HG03045 (cell line): ENCODE data around the gene GGTA1.
"Not testable (repeated sequence)": the region's sequence is repeated elsewhere in the genome, so short reads cannot be mapped to it uniquely, and the experiment has no call there.

Source experiments
- ATAC-seq: cut with Tn5 transposase; IDR thresholded peaks from one replicate; pipeline ENCODE4 v1.9.1; 2021; ENCODE audit warnings: mild to moderate bottlenecking, moderate library complexity; ENCODE audit not compliant: unreplicated experiment

GGTA1 gene

DNA sequence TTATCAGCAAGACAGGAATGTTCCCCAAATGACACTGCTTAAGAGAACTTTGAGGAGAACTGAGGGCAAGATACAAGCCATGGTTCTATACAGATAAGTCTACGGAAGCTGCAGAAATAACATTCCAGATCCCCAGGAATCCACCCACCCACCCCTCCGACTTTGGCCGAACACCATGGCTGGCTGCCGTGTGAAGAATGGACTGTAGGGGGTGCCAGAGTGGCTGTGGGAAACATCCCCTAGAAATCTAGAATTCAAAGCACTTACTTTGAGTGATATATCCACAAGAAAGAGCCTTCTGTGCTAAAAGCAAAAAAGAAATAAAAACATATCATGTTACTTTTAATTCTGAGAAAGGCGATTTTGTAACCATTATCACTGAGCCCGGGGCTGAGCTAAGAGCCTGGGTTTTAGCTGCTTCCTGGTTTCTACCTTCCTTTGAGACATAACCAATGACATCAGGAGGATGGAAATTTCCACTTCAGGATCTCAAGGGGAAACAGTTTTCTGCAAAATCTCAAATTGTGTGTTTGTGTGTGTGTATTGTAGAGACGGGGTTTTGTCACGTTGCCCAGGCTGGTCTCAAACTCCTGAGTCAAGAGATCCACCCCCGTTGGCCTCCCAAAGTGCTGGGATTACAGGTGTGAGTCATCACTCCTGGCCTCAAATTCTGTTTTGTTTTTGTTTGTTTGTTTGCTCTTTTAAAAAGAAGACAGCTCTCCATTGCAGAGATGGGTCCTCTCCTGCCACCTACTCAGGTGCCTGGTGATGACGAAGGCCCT lies 36.4 kb downstream of the GGTA1 start:
- no peak for ATAC-seq

DNA sequence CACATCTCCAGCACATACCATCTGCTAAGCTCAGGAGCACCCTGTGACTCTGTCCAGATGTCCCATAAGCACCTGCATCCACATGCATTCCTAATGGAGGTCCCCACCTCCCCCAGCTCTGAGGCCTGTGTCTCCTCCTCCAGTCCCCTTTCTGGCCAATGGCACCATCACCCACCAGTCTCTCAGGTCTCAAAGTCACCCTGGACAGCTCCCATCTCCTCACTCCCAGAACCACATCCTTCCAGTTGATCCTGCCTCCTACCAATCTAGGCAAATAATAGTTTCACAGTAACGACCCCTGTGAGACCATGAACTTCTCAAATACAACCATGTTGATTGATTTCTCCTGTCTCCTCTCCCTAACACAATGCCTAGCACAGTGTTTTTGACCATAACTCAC lies 40.1 kb downstream of the GGTA1 start:
- no peak for ATAC-seq

DNA sequence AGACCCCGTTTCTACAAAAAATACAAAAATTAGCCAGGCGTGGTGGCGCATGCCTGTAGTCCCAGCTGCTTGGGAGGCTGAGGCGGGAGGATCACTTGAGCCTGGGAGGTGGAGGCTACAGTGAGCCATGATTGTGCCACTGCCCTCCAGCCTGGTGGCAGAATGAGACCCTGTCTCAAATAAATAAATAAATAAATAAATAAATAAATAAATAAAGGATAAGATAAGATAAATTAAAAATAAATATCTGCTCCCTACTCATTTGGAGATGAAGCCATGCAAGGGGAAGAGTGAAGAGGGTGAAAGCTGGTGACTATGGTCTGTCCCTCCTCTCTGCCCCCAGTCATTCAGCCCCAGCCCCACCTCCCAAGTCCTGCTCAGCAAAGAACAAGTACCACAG lies 41.2 kb downstream of the GGTA1 start:
- not testable (repeated sequence) for ATAC-seq

DNA sequence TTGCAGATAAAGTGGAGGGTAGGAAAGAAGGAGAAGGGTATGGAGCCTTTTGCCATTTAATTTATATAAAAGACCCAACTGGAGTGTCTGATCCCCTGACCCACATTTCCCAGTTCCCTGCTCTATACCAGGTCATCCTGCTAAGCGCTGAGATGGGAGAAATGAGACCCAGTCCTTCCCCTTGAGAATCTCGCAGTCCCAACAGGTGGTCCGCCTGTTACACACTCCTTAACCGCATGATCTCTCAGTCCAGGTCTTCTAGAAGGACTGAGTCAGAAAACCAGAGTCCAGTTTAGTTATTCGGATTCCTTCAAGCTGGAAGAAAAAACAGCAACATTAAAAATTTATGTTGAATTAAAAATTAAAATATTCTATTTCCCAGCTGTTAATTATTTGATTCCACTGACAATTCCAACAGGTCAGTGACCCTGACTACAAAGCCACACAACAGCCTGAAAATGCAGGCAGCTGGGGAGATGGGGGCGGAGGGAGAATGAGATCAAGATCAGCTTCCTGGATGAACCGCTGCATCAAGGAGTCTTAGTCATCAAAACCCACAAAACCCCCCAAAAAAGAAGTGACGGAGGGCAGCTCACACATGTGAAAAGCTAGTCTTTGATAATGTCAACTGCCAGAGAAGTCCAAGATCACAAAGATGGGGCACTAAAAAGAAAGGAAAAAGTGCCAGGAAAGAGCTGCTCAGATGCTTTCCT lies 44.0 kb downstream of the GGTA1 start:
- ATAC-seq: no peak

DNA sequence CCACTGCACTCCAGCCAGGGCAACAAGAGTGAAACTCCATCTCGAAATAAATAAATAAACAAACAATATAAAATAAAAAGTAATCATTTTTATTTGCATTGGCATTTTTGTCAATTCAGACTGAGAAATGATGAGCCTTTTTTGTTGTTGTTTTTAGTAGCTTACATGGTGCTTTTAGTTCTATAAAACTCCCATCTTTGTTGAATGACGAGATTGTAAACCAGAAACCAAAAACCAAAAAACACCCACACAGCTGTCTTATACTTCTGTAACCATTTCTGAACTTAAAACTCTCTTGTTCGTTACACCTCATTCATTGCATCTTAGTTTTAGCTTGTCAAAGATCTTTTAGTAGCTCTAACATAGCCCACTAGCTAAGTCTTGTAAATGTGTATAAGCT lies 44.7 kb downstream of the GGTA1 start:
- ATAC-seq: no peak

DNA sequence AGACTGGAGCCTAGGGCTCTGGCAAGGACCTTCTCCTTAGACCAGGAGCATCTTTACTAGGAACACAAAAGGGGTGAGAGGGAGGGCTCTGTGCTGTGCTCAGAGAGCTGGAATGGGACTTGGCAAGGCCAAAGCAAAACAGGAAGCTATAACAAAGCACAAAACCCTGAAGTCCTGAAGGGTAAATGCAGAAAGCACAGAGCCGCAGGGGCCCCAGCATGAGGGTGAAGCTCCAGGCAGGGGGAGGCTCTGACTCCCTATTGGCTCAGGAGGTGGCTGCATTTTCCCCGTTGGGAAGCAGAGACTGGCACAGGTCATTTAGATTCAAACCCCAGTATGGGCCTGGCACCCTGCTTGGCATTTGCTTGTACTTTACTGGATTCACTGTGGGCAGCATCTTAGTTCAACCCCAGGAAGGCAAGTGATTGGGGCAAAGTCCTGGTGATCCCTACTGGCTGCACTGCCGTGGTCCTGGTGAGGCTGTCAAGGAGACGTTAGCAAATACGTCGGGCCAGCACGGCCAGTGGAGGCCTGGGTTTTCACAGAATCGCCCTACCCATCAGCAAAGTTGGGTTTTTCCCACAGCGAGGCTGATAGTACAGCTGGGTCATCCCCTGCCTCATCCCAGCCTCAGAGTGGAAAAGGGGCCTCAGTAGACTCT lies 46.3 kb downstream of the GGTA1 start:
- no peak for ATAC-seq

DNA sequence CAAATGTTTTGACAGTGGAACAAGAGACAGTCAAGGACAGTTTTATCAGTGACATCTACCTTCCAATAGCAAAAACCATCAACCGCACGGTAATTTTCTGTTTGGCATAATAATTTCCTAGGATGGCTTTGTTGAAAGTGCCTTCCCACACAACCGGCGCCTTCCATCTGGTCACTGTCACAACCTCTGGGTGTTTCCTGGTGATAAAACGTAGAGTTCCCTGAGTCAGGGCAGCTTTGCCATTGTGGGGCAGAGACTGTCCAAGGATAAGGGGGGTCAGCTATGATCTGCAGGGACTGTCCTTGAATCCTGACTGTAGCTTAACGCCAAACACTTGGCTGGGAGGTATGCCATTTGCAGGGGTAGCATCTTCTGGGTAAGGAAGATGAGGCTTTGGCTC lies 47.6 kb downstream of the GGTA1 start:
- ATAC-seq: no peak

DNA sequence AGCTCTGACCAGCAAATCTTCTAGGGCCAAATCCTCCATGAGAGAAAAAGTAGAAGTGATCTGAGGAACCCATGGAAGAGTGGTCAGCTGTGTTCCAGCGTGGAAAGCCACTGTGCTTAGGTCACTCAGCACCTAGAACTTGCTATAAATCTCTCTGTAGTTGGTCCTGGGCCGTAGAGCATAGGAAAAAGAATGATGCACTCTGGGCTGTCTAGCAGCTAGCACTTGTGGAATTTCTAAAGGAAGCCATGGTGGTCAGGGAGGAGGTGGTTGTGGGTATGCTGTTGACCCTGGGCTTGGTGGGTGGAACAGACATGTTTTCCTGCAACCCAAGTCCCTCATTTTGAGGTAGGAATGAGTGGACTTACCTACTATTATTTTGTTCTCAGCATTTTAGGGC lies 48.1 kb downstream of the GGTA1 start:
- ATAC-seq: no peak

DNA sequence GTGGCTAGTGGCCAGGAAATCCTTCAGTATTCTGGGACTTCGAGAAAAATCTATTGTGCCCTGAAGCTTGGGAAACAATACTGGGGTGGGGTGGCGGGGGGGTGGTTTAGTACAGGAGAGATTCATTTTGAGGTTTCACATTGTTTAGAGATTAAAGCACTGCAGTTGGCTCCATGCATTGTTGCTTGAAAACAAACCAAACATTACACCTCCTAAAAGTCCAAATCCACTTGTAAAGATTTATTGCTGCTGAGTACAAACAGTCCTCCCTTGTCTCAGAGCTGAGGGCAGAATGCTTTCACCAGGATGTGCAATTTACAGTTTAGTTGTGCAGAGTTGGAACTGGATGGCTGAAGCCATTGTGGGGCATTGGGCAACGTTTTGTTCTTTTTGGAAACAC lies 49.4 kb downstream of the GGTA1 start:
- no peak for ATAC-seq

DNA sequence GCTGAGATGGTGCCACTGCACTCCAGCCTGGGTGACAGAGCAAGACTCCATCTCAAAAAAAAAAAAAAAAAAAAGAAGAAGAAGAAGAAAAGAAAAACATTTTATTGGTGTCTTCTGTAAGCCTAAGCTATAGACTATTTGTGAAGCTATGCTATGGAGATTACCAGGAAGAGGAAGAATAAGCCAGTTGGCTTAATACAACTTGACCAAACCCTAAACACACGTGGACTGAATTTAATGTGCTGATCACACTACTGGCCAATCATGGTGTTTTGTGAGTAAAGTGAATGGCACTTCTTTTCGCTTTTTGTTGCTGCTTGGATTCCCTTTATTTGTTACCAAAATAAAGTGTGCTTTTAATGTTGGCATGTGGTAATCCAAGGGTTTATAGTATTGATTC lies 49.9 kb downstream of the GGTA1 start:
- ATAC-seq: no peak

DNA sequence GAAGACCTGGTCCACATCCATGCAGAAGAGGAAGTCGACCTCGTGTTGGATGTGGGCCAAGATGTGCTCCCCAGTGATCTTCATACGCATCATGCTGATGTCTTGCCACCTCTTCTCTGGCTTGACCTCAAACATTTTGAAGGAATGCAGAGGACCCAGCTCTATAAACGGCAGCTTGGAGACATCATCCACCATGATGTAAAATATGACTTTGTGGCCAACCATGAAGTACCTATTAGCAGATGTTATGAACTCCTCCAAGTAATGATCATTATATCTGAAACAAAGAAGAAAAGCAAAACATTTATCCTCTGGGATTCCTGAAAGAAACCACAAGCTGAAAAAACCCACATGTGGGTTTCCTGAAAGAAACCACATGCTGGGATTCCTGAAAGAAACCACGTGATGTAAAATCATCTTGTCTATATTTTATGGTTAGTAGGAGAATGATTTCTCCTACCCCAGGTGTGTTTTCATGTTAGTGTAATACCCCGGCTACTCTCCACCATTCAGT lies 52.3 kb downstream of the GGTA1 start:
- no peak for ATAC-seq

DNA sequence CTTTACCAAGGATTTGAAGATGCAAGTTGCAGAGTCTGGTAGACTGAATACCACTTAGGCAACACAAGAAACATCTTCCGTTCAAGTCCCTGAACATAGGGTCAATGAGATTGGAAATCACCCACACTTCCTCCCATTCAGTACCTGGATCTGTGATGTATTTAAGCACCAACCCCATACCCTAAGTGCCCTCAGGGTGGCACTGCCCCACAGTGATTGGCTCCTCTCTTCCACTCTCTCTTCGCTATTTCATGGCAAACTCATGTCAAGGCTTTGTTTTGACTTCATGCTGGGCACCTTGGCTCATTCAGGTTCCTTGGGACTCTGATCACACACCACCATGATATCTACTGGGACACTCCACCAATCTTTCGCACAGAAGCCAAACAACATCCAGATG lies 53.7 kb downstream of the GGTA1 start:
- ATAC-seq: no peak

DNA sequence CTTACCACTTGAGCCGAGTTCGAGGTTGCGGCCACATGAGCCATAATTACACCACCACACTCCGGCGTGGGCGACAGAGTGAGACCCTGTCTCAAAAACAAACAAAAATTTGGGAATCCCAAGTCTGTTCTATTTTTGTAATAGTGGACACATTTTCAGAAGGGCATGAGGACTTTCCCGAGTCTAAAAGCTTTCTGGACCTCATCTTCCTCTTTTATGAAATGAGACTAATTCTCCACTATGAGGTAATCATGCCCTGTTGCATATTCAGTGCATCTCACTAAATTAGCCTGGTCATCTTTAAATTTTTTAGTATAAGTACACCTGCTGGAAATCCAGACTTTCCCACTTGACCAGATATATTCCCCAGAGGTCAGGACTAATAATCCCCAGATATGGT lies 55.7 kb downstream of the GGTA1 start:
- no peak for ATAC-seq

DNA sequence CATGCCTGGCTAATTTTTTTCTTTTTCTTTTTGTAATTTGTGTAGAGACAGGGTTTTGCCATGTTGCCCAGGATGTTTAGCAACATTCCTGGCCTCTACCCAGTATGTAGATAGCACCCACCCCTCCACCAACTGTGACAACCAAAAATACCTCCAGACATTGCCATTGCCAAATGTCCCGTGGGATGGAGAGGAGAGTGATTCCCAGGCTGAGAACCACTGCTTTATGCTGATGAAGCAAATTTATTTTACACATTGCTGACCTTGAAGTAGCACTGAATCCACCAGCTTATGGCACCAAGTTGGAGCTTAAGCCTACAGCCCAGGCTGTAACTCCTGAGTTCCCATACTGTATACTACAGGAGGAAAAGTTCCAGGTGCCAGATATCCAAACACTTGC lies 58.5 kb downstream of the GGTA1 start:
- ATAC-seq: no peak

DNA sequence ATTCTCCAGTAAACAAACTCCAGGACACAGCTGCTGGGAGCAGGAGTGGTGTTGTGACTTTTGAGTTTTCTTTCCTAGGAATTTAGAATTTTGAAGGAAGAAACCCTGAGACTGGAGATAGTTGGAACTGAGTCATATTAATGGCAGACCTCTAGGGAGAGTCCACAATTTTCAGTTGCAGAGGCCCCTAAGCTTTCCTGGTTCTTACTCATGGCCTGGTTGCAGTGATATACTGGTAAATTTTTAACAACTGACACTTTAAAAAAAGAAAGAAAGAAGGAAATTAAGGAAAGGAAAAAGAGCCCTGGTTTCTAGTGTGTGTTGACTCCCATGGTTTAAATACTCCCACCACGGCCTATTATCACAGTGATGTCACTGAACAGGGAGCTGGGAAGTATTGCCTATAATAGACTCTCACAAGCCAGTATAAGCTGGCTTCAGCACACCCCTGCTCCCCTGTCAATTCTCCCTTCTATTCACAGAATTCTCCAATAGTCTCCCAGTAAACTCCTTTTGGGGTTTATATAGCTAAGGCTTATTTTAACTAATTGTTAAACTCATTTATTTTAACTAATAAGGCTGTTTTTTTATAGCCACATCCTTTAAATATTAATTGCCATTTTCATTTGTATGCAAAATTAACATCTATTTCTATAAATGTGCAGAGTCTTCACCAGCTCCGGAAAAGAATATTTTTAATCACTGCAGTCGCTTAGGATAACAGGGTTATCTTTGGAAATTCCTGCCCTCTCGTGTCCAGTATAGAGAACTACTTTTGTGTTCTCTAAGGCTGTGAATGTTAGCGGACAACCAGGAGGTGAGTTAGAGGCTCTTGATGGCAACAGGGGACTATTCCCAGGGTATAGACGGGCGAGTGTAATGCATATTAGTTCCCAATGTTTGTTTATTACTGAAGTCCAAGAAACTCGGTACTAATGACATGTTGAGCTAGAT lies 59.7 kb downstream of the GGTA1 start:
- no peak for ATAC-seq

DNA sequence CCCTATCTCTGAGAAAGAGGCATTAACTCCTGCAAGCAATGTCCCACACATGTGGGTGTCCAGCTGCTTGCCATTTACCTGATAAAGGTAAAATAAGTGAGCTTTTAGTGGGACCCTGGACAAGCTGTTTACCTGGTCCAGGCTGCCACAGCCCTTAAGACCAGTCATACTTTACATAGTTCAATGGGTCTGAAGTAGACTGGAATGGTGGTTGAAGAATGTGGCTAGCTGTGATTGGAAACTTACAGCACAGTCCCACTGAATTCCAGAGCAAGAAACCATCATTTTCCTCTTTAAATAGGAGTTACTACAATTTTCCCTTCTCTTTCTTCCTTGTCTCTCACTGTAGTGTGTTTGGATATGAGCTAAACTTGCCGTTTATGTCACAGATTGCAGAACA lies 60.6 kb downstream of the GGTA1 start:
- ATAC-seq: no peak

DNA sequence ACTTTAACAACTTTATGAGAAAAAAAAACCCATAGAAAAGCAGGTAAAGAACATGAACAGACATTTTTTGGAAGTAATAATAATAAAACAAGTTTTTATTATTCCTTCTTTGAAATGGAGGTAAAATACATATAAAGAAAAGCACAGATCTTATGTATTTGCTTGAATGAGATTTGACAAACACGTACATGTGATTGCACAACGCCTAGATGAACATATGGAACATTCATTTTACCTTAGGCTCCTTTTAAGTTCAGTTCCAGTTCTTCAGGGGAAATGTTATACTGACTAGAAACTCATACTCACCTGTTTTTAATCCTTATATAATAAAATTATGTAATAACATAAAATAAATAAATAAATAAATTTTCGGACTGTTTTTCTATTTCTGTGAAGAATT lies 61.8 kb downstream of the GGTA1 start:
- no peak for ATAC-seq

DNA sequence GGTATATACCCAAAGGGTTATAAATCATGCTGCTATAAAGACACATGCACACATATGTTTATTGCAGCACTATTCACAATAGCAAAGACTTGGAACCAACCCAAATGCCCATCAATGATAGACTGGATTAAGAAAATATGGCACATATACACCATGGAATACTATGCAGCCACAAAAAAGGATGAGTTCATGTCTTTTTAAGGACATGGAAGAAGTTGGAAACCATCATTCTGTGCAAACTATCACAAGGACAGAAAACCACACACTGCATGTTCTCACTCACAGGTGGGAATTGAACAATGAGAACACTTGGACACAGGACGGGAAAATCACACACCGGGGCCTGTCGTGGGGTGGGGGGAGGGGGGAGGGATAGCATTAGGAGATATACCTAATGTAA lies 62.6 kb downstream of the GGTA1 start:
- ATAC-seq: not testable (repeated sequence)

DNA sequence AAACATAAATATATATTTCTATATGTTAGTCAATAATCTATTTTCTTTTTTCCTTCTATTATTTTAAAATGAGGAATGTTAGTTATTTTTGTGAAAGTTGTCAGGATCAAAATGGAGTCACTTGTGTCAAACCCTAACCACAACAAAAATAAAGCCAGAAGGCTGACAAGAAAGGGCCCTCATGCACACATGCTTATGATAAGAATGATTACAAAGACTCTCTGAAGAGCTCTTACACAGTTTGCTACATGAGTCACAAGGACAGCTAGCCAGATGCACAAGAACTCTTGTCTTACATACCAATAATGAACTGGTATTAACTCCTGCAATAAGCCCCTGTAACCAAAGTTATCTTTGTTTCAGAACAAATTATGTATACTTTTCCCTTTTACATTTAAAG lies 64.7 kb downstream of the GGTA1 start:
- ATAC-seq: no peak

DNA sequence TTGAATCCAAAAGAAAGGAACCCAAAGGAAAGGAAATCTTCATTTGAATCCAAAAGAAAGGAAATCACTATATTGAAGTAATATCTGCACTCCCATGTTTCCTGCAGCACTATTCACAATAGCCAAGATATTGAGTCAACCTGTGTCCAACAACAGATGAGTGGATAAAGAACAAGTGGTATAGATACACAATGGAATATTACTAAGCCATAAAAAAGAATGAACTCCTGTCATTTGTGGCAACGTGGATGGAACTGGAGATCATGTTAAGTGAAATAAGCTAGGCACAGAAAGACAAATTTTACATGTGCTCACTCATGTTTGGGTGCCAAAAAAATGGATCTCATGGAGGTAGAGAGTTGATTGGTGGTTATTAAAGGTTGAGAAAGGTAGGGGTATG lies 71.7 kb downstream of the GGTA1 start:
- no peak for ATAC-seq

DNA sequence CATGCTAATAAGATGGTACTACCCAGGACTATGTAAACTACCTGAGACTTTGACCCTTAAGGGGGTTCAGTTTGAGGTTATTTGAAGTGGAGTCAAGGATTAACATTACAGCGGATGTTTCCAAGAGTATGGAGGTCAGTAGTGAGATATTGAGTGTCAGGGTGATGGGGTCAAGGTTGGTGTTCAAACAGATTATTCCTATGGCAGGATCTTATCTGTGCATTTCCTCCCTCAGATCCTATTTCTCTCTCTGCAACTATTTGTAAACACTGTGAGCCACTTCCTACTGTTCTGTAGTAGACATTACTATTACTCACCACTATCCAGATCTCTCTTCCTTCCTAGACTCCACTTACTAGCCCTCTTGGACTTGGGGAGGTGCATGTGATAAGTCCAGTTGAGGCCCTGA lies 75.6 kb downstream of the GGTA1 start:
- no peak for ATAC-seq
